K562 (cell line): ENCODE data around the gene DAO. TPM values are rescaled to one million over a fixed set of nuclear protein-coding genes. Genes with fewer than 3 reads are reported as not detected.

Source experiments
- ATAC-seq: fragments of 200-7000 bp; cut with Tn5 transposase; 3 replicates; pipeline ENCODE4 v1.9.1; 2020; ENCODE audit warnings: moderate library complexity
- BruUV-seq: library from RNA; stranded (reverse); fragments of 400-500 nt; replicated peaks from 2 replicates; lab custom pipeline; 2021; lab: Mats Ljungman, UMichigan
- CTCF ChIA-PET: fragments of 300-600 bp; formaldehyde crosslinking; extraction: SDS; loops from one replicate; lab custom pipeline; 2021; ENCODE audit warnings: low intra/inter-chr PET ratio; lab: Yijun Ruan, JAX
- POLR2A ChIA-PET: fragments of 300-600, 350-650 bp; sonication (Branson Sonifier 250); formaldehyde crosslinking; extraction: SDS; loops from one replicate; lab custom pipeline; 2021; ENCODE audit warnings: antibody characterized with exemption, inconsistent platforms; lab: Yijun Ruan, JAX
- DNase-seq, 4 experiments: peaks; one replicate each; pipeline versions ENCODE4 v3.0.0 to v3.0.0-alpha.2; 2011 to 2018; ENCODE audit warnings: low spot score in 3 of 4, mixed read lengths in 3 of 4; ENCODE audit errors: extremely low read depth in 1 of 4
- FAIRE-seq: peaks from 2 replicates; lab custom pipeline; 2011; peaks lifted over from hg19 to GRCh38; lab: Jason Lieb, UNC
- H2AFZ ChIP-seq: 2 replicates; pipeline ENCODE4 v1.6.0; 2011; ENCODE audit warnings: low read depth, low read length, control low read depth, inconsistent platforms
- H3K27ac ChIP-seq: fragments of 200-600 bp; 3 replicates; pipeline ENCODE4 v1.8.0; 2011; ENCODE audit warnings: low read depth, mild to moderate bottlenecking, control low read depth, inconsistent platforms, low read length, moderate library complexity, mixed read lengths; ENCODE audit errors: extremely low read depth
- H3K27me3 ChIP-seq, 2 experiments: fragments of 300-600 bp in 1 of 2; 2 replicates in 1 of 2; 3 replicates in 1 of 2; pipeline versions ENCODE4 v1.6.0 to v1.8.0; 2011; ENCODE audit warnings: inconsistent platforms in 2 of 2, low read length in 2 of 2, mild to moderate bottlenecking in 1 of 2, mixed read lengths in 1 of 2, moderate library complexity in 1 of 2; ENCODE audit not compliant: control insufficient read depth in 2 of 2, insufficient read depth in 2 of 2
- H3K36me3 ChIP-seq: fragments of 300-600 bp; 3 replicates; pipeline ENCODE4 v1.8.0; 2011; ENCODE audit warnings: mild to moderate bottlenecking, low read length, inconsistent platforms; ENCODE audit not compliant: control insufficient read depth, insufficient read depth
- H3K4me1 ChIP-seq, 2 experiments: fragments of 200-600 bp in 1 of 2; replicated peaks in 1 of 2; 2 replicates in 1 of 2; 3 replicates in 1 of 2; pipeline versions ENCODE4 v1.5.1 to v1.8.0; 2011; ENCODE audit warnings: inconsistent platforms in 2 of 2, low read length in 2 of 2, mild to moderate bottlenecking in 1 of 2, mixed read lengths in 1 of 2, moderate library complexity in 1 of 2; ENCODE audit not compliant: control insufficient read depth in 2 of 2, insufficient read depth in 2 of 2
- H3K4me2 ChIP-seq: 2 replicates; pipeline ENCODE4 v1.6.1; 2011; ENCODE audit warnings: low read length, control low read depth, inconsistent platforms, mixed read lengths; ENCODE audit not compliant: insufficient read depth
- H3K4me3 ChIP-seq: fragments of 200-600 bp; sonication (generic), shearing (Covaris generic); 2 replicates; pipeline ENCODE4 v1.5.1; 2016; ENCODE audit warnings: control low read depth, inconsistent platforms
- H3K79me2 ChIP-seq: fragments of 200-600 bp; 3 replicates; pipeline ENCODE4 v1.8.0; 2011; ENCODE audit warnings: low read length, inconsistent platforms; ENCODE audit not compliant: control insufficient read depth, insufficient read depth
- H3K9ac ChIP-seq, 2 experiments: 2 replicates each; pipeline versions ENCODE4 v1.6.0 to v1.6.1; 2011; ENCODE audit warnings: low read depth in 2 of 2, low read length in 2 of 2, control low read depth in 1 of 2, inconsistent platforms in 1 of 2, mild to moderate bottlenecking in 1 of 2, mixed read lengths in 1 of 2; ENCODE audit not compliant: insufficient read depth in 1 of 2
- H3K9me1 ChIP-seq: one replicate; pipeline ENCODE4 v1.6.0; 2011; ENCODE audit warnings: inconsistent platforms, mild to moderate bottlenecking, low read length, moderate library complexity; ENCODE audit not compliant: control insufficient read depth, insufficient read depth
- H3K9me3 ChIP-seq: replicated peaks from 2 replicates; pipeline ENCODE4 v1.5.1; 2011; ENCODE audit warnings: low read depth, low read length, inconsistent platforms; ENCODE audit not compliant: control insufficient read depth, insufficient read depth
- H4K20me1 ChIP-seq: replicated peaks from 2 replicates; pipeline ENCODE4 v1.6.1; 2011; ENCODE audit warnings: low read length, inconsistent platforms, mixed read lengths; ENCODE audit not compliant: control insufficient read depth, insufficient read depth
- ATF7 ChIP-seq: fragments of 450-650 bp; IDR thresholded peaks from 2 replicates; pipeline ENCODE4 v1.7.1; 2014; ENCODE audit warnings: mild to moderate bottlenecking, moderate library complexity
- DPF2 ChIP-seq: fragments of 450-650 bp; IDR thresholded peaks from 2 replicates; pipeline ENCODE4 v1.6.1; 2016
- MXD1 ChIP-seq: fragments of 250-450 bp; sonication (Bioruptor Pico); IDR thresholded peaks from 2 replicates; pipeline ENCODE4 v1.8.0; 2021; ENCODE audit warnings: borderline replicate concordance, mild to moderate bottlenecking, moderate library complexity; ENCODE audit not compliant: poor library complexity, severe bottlenecking
- NCOA1 ChIP-seq: fragments of 450-650 bp; IDR thresholded peaks from 2 replicates; pipeline ENCODE4 v1.6.1; 2016; ENCODE audit warnings: low read depth
- NR2F6 ChIP-seq: fragments of 450-650 bp; formaldehyde crosslinking; IDR thresholded peaks from 2 replicates; pipeline ENCODE4 v1.4.0; 2020; ENCODE audit warnings: mild to moderate bottlenecking
- OTX1 ChIP-seq: fragments of 450-650 bp; formaldehyde crosslinking; IDR thresholded peaks from 2 replicates; pipeline ENCODE4 v1.4.0; 2022; ENCODE audit warnings: mild to moderate bottlenecking
- TAL1 ChIP-seq: fragments of 450-650 bp; IDR thresholded peaks from 2 replicates; pipeline ENCODE4 v1.6.1; 2016; ENCODE audit warnings: mild to moderate bottlenecking
- THAP12 ChIP-seq: fragments of 250-450 bp; sonication (Bioruptor Pico); IDR thresholded peaks from 2 replicates; pipeline ENCODE4 v1.9.0; 2021; ENCODE audit warnings: mild to moderate bottlenecking, inconsistent platforms
- ZFP36 ChIP-seq: fragments of 150-350 bp; IDR thresholded peaks from 2 replicates; pipeline ENCODE4 v1.6.1; 2018; ENCODE audit warnings: low read length, low read depth; ENCODE audit not compliant: partially characterized antibody
- WGBS: fragments of 100-300 bp; shearing (Covaris generic); methylation state at CpG from one replicate; pipeline ENCODE4 v1.1.6; 2016; ENCODE audit warnings: low coverage, mixed read lengths; ENCODE audit not compliant: insufficient coverage; ENCODE audit errors: missing lambda C conversion rate; 5-methylcytosine and 5-hydroxymethylcytosine counted together
- in situ Hi-C: fragments of 300-500 bp; cut with MboI; formaldehyde crosslinking; loops from 4 replicates; pipeline ENCODE4 v1.15.0; 2018; ENCODE audit warnings: inconsistent platforms, mixed read lengths
- intact Hi-C: fragments of 100-400 bp; cut with micrococcal nuclease; formaldehyde crosslinking; loops from 2 replicates; pipeline ENCODE4 v1.14.2; 2022
- polyA plus RNA-seq, 8 experiments: library from polyadenylated mRNA; depleted of rRNA in 4 of 8; stranded (reverse) in 5 of 8; unstranded in 3 of 8; fragments of >200 nt; fragmentation: Nextera tagmentation in 2 of 8; fragmentation: Illumina TruSeq in 1 of 8; extraction: Ambion mirVana in 2 of 8; extraction: Trizol in 1 of 8; gene quantifications; 2 replicates each; pipeline versions ENCODE4 v1.2.1 to v1.2.3, GENCODE V29; 2011 to 2014; ENCODE audit warnings: inconsistent platforms in 1 of 8, missing spikeins in 1 of 8
- total RNA-seq, 7 experiments: library from RNA; depleted of rRNA in 6 of 7; stranded (reverse); fragments of >200 nt in 6 of 7; fragmentation: Illumina TruSeq in 2 of 7; extraction: Trizol in 2 of 7; gene quantifications; 2 replicates each; pipeline versions ENCODE4 v1.2.1 to v1.2.3, GENCODE V29; 2011 to 2021; ENCODE audit warnings: low replicate concordance in 1 of 7

The DAO gene
- total and polyA plus RNA-seq, 9 of the 15 experiments (the other 6 are each of a cell fraction or from before 2014, with no cell fraction given), result not detected

GRCh38 chr12:108837239-108837638 lies 42.7 kb upstream of the DAO start:
- no peak overlapping the region for H3K4me2 ChIP-seq
- no peak overlapping the region for H3K9ac ChIP-seq
- POLR2A ChIA-PET, result interaction anchor here (0.6 to 1.4 kb wide), 2 partner anchors 11 kb away, joined by 3 to 6 read pairs; no protein-coding TSS in a partner anchor
- no peaks in the 10 kb centered on the region for H3K9me3 ChIP-seq
- 86% methylated on average over 8 of the region's 8 CpGs for WGBS
- H3K79me2 ChIP-seq, result no peaks in the 10 kb centered on the region
- CTCF ChIA-PET, result no interaction called here
- no peak for DNase-seq
- H4K20me1 ChIP-seq, result no peaks in the 10 kb centered on the region
- no peak overlapping the region for H2AFZ ChIP-seq
- H3K4me1 ChIP-seq, result peaks cover 10 to 18% of the 10 kb centered on the region in 2 experiments
- H3K27me3 ChIP-seq, result no peaks in the 10 kb centered on the region
- no peak for ATAC-seq
- TF ChIP-seq NCOA1 (no peak), DPF2 (no peak), ZFP36 (no peak)
- H3K4me3 ChIP-seq, result no peak overlapping the region
- H3K27ac ChIP-seq, result no peak overlapping the region
- H3K36me3 ChIP-seq, result no peaks in the 10 kb centered on the region; the same call in 2 of the 3 replicates
- no peak for FAIRE-seq
- no TSS peak for BruUV-seq
- H3K9me1 ChIP-seq, result no peaks in the 10 kb centered on the region
- intact Hi-C loops (no loop called here), in situ Hi-C loops (no loop called here)

GRCh38 chr12:108837680-108838079 lies 42.2 kb upstream of the DAO start:
- H3K4me1 ChIP-seq, result peaks cover 10 to 18% of the 10 kb centered on the region in 2 experiments
- H3K27me3 ChIP-seq, result no peaks in the 10 kb centered on the region
- peak overlapping the region; percentile 79; the same call in 1 of the 3 replicates for H3K27ac ChIP-seq
- H3K4me3 ChIP-seq, result no peak overlapping the region
- H3K9me3 ChIP-seq, result no peaks in the 10 kb centered on the region
- in situ Hi-C loops (no loop called here), intact Hi-C loops (no loop called here)
- H3K9ac ChIP-seq, result peak overlapping the region in 1 of 2 experiments; percentile 49; a peak in 1 of 4 replicates
- no peaks in the 10 kb centered on the region; the same call in 2 of the 3 replicates for H3K36me3 ChIP-seq
- DNase-seq (no peak), ATAC-seq (no peak), FAIRE-seq (no peak)
- no peaks in the 10 kb centered on the region for H3K79me2 ChIP-seq
- H3K4me2 ChIP-seq, result no peak overlapping the region
- no peaks in the 10 kb centered on the region for H4K20me1 ChIP-seq
- CTCF ChIA-PET, result no interaction called here
- POLR2A ChIA-PET, result interaction anchor here (0.6 to 0.8 kb wide), 4 partner anchors 10 to 51 kb away, joined by 3 to 6 read pairs (median 4); no protein-coding TSS in a partner anchor
- no peaks in the 10 kb centered on the region for H3K9me1 ChIP-seq
- no TSS peak for BruUV-seq
- WGBS, result 80% methylated on average over 7 of the region's 7 CpGs
- no peak overlapping the region for H2AFZ ChIP-seq
- TF ChIP-seq TAL1 (no peak), THAP12 (CRISPR knock-in tag) (no peak), ATF7 (no peak), NR2F6 (CRISPR knock-in tag) (no peak), OTX1 (CRISPR knock-in tag) (no peak), MXD1 (CRISPR knock-in tag) (no peak)
